Glomerular endothelial cell (primary cell): ENCODE results near the gene PDK2. TPM values are rescaled to one million over a fixed set of nuclear protein-coding genes. Genes with fewer than 3 reads are reported as not detected.
"Not testable (repeated sequence)": the region's sequence is repeated elsewhere in the genome, so short reads cannot be mapped to it uniquely, and the experiment has no call there.

Experiments
- DNase-seq: peaks from one replicate; pipeline ENCODE4 v3.0.0-alpha.2; 2011; ENCODE audit warnings: low read depth, low spot score; ENCODE audit errors: extremely low read depth
- total RNA-seq: library from RNA; depleted of rRNA; stranded (reverse); fragments of >200 nt; gene quantifications from 2 replicates; pipeline ENCODE4 v1.2.3, GENCODE V29; 2015

PDK2 gene
- total RNA-seq, 1 donor from 2014 or later, result 23.5 TPM

DNA sequence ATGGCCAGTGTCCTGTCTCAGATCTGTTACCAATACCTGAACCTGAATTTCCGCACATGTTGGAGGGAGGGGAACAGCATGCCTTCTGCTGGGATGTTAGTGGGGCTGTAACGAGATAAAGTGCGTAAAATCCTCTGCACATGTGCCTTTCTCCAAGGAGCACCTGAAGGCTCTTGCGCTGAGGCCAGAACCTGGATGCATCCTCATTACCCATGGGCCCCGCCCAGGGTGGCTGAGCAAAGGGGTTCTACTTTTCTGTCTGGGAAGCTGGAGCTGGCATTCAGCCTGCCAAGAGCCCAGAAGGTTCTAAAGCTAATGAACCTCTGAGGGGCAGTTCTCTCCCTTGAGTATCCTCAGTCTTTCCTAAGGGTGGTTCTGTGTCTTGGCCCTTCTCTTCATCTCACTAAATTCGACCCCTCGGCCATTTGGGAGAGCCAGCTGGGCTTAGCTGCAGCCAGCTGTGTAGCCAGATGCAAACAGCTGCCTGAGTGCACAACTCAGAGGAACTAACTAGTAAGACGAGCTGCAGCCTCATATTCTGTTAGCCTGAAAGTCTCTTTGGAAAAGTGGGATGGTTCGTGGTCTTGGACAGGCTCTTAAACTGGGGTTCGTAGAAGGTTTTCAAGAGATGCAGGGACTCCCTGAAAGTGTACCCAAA lies 36.7 kb upstream of the PDK2 start:
- DNase-seq, result no peak

DNA sequence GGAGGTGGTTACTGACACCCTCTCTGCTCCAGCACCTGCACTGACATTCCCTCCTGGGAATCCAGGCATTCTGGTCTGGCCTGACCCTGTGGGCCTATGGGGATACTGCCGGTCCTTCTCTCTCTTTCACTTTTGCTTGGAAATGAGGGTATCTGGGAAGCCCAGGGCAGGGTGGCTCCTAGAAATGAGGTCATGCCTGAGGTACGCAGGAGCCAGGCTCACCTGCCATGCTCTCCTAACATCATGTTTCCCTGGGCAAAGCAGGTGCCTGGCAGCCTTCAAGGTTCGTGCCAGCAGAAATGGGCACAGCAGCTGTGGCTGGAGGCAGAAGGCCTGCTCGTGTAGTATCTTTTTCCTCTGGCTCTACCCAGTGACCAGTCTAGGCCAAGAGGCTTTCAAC lies 35.9 kb upstream of the PDK2 start:
- DNase-seq, result no peak

GRCh38 chr17:50059759-50060273 lies 35.3 kb upstream of the PDK2 start:
- DNase-seq, result no peak

DNA sequence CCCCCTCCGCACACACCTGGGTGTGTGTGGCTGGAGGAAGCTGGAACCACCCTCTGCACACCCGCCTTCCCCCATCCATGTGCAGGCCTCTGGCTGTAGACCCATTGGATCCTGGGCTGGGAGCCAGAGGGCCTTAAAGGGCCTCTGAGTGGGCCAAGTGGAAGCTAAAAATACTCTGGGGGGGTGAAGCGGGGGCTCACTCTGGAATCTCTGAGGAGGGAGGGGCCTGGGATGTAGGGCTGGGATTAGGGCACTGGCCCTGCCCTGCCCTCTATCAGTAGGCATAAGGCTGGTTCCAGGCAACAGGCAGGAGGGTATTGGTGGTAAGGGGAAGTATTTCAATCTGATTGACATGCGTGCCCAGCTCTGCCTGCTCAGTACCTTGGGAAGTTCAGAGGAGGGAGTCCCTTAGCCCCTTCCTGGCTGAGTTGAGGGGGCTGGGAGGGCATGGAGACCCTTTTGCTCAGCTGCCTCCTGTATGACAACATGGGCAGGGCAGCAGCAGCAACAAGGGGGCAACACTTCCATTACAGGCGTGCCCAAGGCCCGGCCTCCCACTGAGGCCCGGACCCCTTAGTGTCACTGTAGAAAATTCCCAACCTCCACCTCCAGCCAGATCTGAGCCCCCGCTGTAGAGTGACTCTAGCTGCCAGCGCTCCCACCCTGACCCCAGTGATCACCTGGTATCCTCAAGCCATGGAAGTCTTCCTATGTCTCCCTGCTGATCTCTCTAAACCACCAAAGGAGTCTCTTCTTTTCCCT lies 34.0 kb upstream of the PDK2 start:
- DNase-seq, result no peak

GRCh38 chr17:50061713-50062045 lies 33.5 kb upstream of the PDK2 start:
- not testable (repeated sequence) for DNase-seq

- DNase-seq, result no peak
Measured at GRCh38 chr17:50062293-50063243, 32.6 kb upstream of the PDK2 start.

GRCh38 chr17:50063561-50064252 lies 31.4 kb upstream of the PDK2 start:
- DNase-seq, result no peak

- DNase-seq, result no peak
Measured at GRCh38 chr17:50064253-50065001, 30.7 kb upstream of the PDK2 start.

DNA sequence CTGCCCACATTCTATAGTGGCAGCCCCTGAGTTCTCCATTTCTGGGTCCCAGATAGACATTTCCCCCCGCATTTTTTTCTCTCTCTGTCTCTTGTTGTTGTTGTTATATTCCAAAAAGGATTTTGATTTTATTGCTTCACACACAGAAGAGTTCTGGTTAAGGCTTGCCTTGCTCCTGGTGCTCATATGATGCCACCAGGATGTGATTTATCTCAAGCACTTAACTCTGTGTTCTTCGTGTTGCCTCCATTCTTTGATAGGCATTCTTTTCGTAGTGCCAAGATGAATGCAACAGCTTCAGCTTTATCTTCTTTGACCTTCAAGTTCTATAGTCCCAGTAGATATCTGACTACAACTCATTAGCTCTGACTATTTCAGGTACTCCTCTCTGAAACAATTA lies 30.1 kb upstream of the PDK2 start:
- no peak for DNase-seq

- DNase-seq, result no peak
Measured at GRCh38 chr17:50066995-50067394, 28.2 kb upstream of the PDK2 start.

DNA sequence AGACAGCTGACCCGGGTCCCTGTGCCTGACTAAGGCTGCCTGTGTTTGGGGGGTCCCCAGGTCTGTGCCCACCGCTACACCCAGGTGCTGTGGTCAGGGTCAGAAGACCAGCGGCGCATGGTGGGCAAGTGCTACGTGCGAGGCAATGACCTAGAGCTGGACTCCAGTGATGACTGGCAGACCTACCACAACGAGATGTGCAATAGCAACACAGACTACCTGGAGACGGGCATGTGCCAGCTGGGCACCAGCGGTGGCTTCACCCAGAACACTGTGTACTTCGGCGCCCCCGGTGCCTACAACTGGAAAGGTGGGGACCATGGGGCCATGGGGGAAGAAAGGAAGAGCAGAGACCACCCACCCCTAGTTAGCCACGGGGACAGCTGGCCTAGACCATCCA lies 27.2 kb upstream of the PDK2 start:
- no peak for DNase-seq

DNA sequence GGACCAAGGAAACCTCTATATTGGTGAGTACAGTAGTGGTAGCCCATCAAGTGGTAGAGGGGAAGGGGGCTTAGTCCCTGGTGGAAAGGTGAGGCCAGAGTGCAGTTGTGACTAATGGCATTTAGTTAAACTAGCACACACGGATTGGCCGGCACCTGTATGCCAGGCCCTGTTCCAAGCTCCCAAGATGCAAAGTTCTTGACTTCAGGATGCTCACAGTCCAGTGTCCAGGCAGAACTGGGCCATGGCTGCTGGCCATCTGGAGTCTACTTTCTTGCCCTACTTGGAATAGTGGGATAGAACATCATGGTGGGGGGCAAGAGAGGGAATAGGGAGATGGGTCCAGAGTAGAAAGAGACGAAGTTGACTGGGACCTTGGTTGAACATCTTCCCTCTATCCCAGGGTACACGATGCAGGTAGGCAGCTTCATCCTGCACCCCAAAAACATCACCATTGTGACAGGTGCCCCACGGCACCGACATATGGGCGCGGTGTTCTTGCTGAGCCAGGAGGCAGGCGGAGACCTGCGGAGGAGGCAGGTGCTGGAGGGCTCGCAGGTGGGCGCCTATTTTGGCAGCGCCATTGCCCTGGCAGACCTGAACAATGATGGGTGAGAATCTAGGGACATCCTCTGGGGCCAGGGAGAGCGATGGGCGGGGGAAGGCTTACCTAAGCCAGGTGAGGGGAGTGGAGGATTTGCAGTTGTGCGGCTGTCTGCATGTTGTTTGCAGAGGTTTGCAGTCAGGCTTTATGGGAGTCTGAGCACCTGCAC lies 24.1 kb upstream of the PDK2 start:
- DNase-seq, result no peak

DNA sequence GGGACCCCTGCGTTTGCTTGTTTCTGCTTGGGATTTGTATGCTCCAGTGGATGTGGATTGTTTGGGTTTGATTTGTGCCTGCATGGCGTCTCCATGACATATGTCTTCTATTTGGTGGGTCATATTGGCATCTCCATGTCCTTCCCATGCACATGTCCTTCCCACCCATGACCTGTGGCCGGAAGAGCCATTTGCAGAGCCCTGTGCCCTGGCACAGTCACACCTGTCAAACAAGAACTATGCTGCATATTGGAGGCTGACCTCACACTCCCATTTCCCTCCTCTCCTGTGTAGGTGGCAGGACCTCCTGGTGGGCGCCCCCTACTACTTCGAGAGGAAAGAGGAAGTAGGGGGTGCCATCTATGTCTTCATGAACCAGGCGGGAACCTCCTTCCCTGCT lies 23.5 kb upstream of the PDK2 start:
- no peak for DNase-seq

DNA sequence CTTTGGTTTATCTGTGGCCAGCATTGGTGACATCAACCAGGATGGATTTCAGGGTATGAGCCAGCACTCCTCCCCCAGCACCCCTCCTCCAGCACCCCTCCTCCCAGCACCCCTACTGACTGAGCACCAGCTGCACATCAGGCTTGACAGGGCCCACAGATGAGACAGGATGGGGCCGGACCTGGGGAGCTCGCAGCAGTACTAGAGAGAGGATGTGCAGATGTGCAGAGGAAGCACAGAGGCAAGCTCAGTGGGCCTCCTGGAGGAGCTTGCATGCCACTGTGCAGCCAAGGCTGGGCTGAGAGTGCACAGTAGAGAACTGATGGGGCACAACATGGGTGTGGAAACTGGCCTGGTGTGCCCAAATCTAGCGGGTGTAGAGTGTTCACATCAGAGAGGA lies 23.0 kb upstream of the PDK2 start:
- DNase-seq, result no peak

DNA sequence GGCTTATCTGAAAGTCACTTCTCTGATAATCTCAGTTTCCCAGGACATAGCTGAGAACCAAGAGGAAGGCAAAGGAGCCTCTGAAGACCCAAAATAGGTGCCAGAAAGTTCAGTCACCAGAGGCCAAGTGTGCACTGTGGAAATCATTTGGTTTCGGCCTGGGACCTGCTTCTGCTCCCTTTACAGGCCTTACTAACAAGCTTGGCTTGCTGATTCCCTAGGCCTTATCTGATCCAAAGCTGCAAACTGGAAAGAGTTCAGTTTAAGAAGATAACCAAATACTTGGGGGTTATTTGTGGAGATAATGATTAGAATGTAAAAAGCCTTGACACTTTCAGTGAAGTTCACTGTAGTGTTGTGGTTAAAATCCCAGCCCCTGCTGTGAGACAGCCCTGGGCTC lies 22.2 kb upstream of the PDK2 start:
- DNase-seq, result no peak

DNA sequence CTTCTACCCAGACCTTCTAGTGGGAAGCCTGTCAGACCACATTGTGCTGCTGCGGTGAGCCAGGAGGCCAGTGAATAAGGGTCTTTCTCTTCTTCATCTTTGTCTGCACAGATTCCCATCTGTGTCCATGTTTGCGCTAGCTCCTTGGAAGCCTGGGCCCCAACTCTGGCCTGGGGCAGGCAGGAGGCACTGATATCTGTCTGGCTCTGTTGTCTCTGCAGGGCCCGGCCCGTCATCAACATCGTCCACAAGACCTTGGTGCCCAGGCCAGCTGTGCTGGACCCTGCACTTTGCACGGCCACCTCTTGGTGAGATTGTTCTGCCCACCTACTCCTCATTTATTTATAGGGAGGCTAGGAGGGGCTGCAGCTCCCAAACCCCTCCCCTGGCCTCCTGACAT lies 20.9 kb upstream of the PDK2 start:
- DNase-seq, result no peak

DNA sequence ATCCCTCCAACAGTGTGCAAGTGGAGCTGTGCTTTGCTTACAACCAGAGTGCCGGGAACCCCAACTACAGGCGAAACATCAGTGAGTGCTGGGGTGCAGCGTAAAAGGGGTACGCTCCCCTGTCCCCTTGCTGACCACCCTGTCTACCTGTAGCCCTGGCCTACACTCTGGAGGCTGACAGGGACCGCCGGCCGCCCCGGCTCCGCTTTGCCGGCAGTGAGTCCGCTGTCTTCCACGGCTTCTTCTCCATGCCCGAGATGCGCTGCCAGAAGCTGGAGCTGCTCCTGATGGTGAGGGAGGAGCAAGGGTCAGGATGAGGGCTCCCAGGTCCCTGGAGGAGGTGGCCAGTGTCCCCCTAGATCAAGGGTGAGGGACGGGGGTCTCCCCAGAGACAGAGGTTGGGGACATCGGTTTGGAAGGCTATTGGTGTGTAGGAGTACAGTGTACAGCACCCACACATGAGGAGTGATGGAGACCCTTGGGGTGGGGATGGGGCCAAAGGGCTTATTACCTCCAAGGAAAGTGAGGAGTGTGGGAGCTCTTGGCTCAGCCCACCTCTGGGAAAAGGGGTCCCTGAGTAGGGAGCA lies 19.6 kb upstream of the PDK2 start:
- no peak for DNase-seq

DNA sequence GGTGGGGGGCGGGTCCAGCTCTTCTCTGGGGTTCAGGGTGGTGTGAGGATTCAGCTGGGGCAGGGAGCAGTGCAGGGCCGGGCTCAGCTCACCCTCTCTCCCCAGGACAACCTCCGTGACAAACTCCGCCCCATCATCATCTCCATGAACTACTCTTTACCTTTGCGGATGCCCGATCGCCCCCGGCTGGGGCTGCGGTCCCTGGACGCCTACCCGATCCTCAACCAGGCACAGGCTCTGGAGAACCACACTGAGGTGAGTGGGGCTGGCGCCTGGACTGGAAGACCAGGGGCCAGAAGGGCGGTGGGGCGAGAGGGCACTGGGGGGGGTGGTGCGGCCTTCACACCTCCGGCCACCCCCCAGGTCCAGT lies 18.9 kb upstream of the PDK2 start:
- DNase-seq, result no peak
